HEK293T (cell line): ENCODE data around the gene ARAP2.

Experiments used
- CTCF ChIA-PET: fragments of 350-600 bp; formaldehyde crosslinking; extraction: SDS; loops from one replicate; lab custom pipeline; 2021; ENCODE audit warnings: antibody characterized with exemption, inconsistent platforms; lab: Yijun Ruan, JAX
- POLR2A ChIA-PET: fragments of 350-600 bp; formaldehyde crosslinking; extraction: SDS; loops from one replicate; lab custom pipeline; 2020; ENCODE audit warnings: antibody characterized with exemption, inconsistent platforms; lab: Yijun Ruan, JAX
- DNase-seq: peaks from one replicate; pipeline ENCODE4 v3.0.0; 2012; ENCODE audit warnings: mixed read lengths; ENCODE audit errors: extremely low spot score
- ARNT ChIP-seq: fragments of 450-650 bp; IDR thresholded peaks from 2 replicates; pipeline ENCODE4 v1.6.1; 2017; ENCODE audit warnings: mild to moderate bottlenecking
- BHLHE40 ChIP-seq: fragments of 450-650 bp; IDR thresholded peaks from 2 replicates; pipeline ENCODE4 v1.6.1; 2016; ENCODE audit warnings: mild to moderate bottlenecking, moderate library complexity, borderline replicate concordance
- CTBP1 ChIP-seq: fragments of 450-650 bp; IDR thresholded peaks from 2 replicates; pipeline ENCODE4 v1.6.1; 2016; ENCODE audit warnings: borderline replicate concordance
- ELF4 ChIP-seq: fragments of 450-650 bp; IDR thresholded peaks from 2 replicates; pipeline ENCODE4 v1.6.1; 2017; ENCODE audit warnings: antibody characterized with exemption
- FOXA1 ChIP-seq: fragments of 450-650 bp; IDR thresholded peaks from 2 replicates; pipeline ENCODE4 v1.6.1; 2016; ENCODE audit warnings: mild to moderate bottlenecking
- FOXK2 ChIP-seq: fragments of 450-650 bp; IDR thresholded peaks from 2 replicates; pipeline ENCODE4 v1.6.1; 2016; ENCODE audit warnings: mild to moderate bottlenecking
- FOXM1 ChIP-seq: fragments of 450-650 bp; IDR thresholded peaks from 2 replicates; pipeline ENCODE4 v1.6.1; 2017; ENCODE audit warnings: mild to moderate bottlenecking, borderline replicate concordance
- HDGF ChIP-seq: fragments of 450-650 bp; IDR thresholded peaks from 2 replicates; pipeline ENCODE4 v1.6.1; 2017; ENCODE audit warnings: antibody characterized with exemption, borderline replicate concordance
- L3MBTL2 ChIP-seq: fragments of 450-650 bp; conservative IDR thresholded peaks from 2 replicates; pipeline ENCODE4 v1.6.1; 2016; ENCODE audit warnings: mild to moderate bottlenecking
- LEF1 ChIP-seq: fragments of 450-650 bp; IDR thresholded peaks from 2 replicates; pipeline ENCODE4 v1.6.1; 2017; ENCODE audit warnings: mild to moderate bottlenecking, borderline replicate concordance
- NFRKB ChIP-seq: fragments of 450-650 bp; IDR thresholded peaks from 2 replicates; pipeline ENCODE4 v1.6.1; 2016; ENCODE audit warnings: mild to moderate bottlenecking, moderate library complexity
- PKNOX1 ChIP-seq: fragments of 450-650 bp; IDR thresholded peaks from 2 replicates; pipeline ENCODE4 v1.6.1; 2016
- SP1 ChIP-seq: fragments of 450-650 bp; IDR thresholded peaks from 2 replicates; pipeline ENCODE4 v1.6.1; 2017
- SUZ12 ChIP-seq: fragments of 450-650 bp; IDR thresholded peaks from 2 replicates; pipeline ENCODE4 v1.6.1; 2016; ENCODE audit warnings: mild to moderate bottlenecking
- TARDBP ChIP-seq: fragments of 450-650 bp; IDR thresholded peaks from 2 replicates; pipeline ENCODE4 v1.6.1; 2016
- ZNF384 ChIP-seq: fragments of 450-650 bp; IDR thresholded peaks from 2 replicates; pipeline ENCODE4 v1.6.1; 2016

Gene ARAP2

GRCh38 chr4:36130641-36131040 lies 113.7 kb downstream of the ARAP2 start:
- no peak for DNase-seq
- ChIA-PET CTCF (no interaction called here), POLR2A (no interaction called here)
- TF ChIP-seq HDGF: no peak
- TF ChIP-seq SUZ12: no peak
- TF ChIP-seq FOXK2: no peak
- no peak for TF ChIP-seq TARDBP
- no peak for TF ChIP-seq NFRKB
- TF ChIP-seq BHLHE40: no peak
- TF ChIP-seq L3MBTL2: no peak
- no peak for TF ChIP-seq PKNOX1
- no peak for TF ChIP-seq ELF4
- TF ChIP-seq LEF1: no peak

- CTCF ChIA-PET: no interaction called here
- POLR2A ChIA-PET: no interaction called here
- no peak for TF ChIP-seq PKNOX1
- no peak for TF ChIP-seq L3MBTL2
- no peak for TF ChIP-seq NFRKB
- TF ChIP-seq ZNF384: no peak
- no peak for TF ChIP-seq FOXK2
- no peak for TF ChIP-seq HDGF
- no peak for TF ChIP-seq FOXM1
- no peak for TF ChIP-seq ELF4
- no peak for TF ChIP-seq LEF1
- no peak for TF ChIP-seq ARNT
- no peak for TF ChIP-seq SUZ12
- TF ChIP-seq FOXA1: no peak
- TF ChIP-seq CTBP1: no peak
- TF ChIP-seq SP1: no peak
- no peak for TF ChIP-seq BHLHE40
- TF ChIP-seq TARDBP: no peak
- DNase-seq: no peak
Observed at GRCh38 chr4:36128689-36129088, 115.6 kb downstream of the ARAP2 start.

GRCh38 chr4:36123906-36124305 lies 120.4 kb downstream of the ARAP2 start:
- TF ChIP-seq L3MBTL2 (no peak), ZNF384 (no peak), ELF4 (no peak), FOXA1 (no peak), FOXM1 (no peak), HDGF (no peak), SUZ12 (no peak), TARDBP (no peak)
- no peak for DNase-seq
- CTCF ChIA-PET: no interaction called here
- POLR2A ChIA-PET: no interaction called here

- ChIA-PET POLR2A (no interaction called here), CTCF (no interaction called here)
- TF ChIP-seq ZNF384: no peak
- no peak for TF ChIP-seq FOXM1
- no peak for TF ChIP-seq NFRKB
- no peak for DNase-seq
Observed at GRCh38 chr4:36115312-36115711, 129.0 kb downstream of the ARAP2 start.

- ChIA-PET CTCF (no interaction called here), POLR2A (no interaction called here)
- no peak for TF ChIP-seq FOXK2
- no peak for TF ChIP-seq SP1
- DNase-seq: no peak
Observed at GRCh38 chr4:36111172-36111571, 133.1 kb downstream of the ARAP2 start.

GRCh38 chr4:36099509-36099908 lies 144.8 kb downstream of the ARAP2 start:
- CTCF ChIA-PET: no interaction called here
- no peak for DNase-seq
- POLR2A ChIA-PET: no interaction called here

GRCh38 chr4:36094995-36095394 lies 149.3 kb downstream of the ARAP2 start:
- TF ChIP-seq ZNF384 (no peak), HDGF (no peak), NFRKB (no peak), ARNT (no peak), BHLHE40 (no peak), SP1 (no peak), PKNOX1 (no peak), L3MBTL2 (no peak), LEF1 (no peak), ELF4 (no peak), FOXA1 (no peak), TARDBP (no peak), CTBP1 (no peak), FOXK2 (no peak)
- DNase-seq: no peak
- CTCF ChIA-PET: no interaction called here
- POLR2A ChIA-PET: no interaction called here

More at GRCh38 chr4:36099509-36099908, 144.8 kb downstream of the ARAP2 start:
- TF ChIP-seq SP1 (no peak), FOXA1 (no peak), BHLHE40 (no peak), HDGF (no peak), L3MBTL2 (no peak), NFRKB (no peak), SUZ12 (no peak)
